ENCODE results near the gene SMARCB1. TPM values are rescaled to one million over a fixed set of nuclear protein-coding genes. Genes with fewer than 3 reads are reported as not detected.
A peak's percentile ranks its signal among the peaks of the same experiment; 100 is the strongest.

Gene SMARCB1
- total RNA-seq, 2 donors from 2014 or later: 51.4 to 70.1 TPM

GRCh38 chr22:23772315-23772648 lies 14.5 kb upstream of the SMARCB1 start:
- H3K27me3 Mint-ChIP-seq: no peaks in the 10 kb centered on the region
- no peak overlapping the region for H3K27ac Mint-ChIP-seq
- H3K36me3 Mint-ChIP-seq (ENCODE audit: low read depth): no peaks in the 10 kb centered on the region
- H3K9me3 Mint-ChIP-seq: no peaks in the 10 kb centered on the region
- H3K4me3 Mint-ChIP-seq: peak overlapping the region; percentile 55
- H3K4me1 Mint-ChIP-seq: no peaks in the 10 kb centered on the region
- ATAC-seq (replicated peaks): no peak

- ATAC-seq (replicated peaks): peak; percentile 60
- no peak within 1 kb of the TSS for H3K27ac Mint-ChIP-seq
- H3K36me3 Mint-ChIP-seq (ENCODE audit: low read depth): no peaks in the 10 kb centered on the region
- H3K4me3 Mint-ChIP-seq: peak within 1 kb of the TSS; percentile 55
- no peaks in the 10 kb centered on the region for H3K27me3 Mint-ChIP-seq
- H3K9me3 Mint-ChIP-seq: no peaks in the 10 kb centered on the region
- no peaks in the 10 kb centered on the region for H3K4me1 Mint-ChIP-seq
Measured at GRCh38 chr22:23772649-23773473, 13.9 kb upstream of the SMARCB1 start, which contains the start of gene MMP11. Gene MMP11, plus strand, starts transcription at chr22:23772849. Its CDS starts 22 bp downstream, at chr22:23772871.

- Mint-ChIP-seq H3K4me1 (no peaks in the 10 kb centered on the region), H3K27ac (no peak overlapping the region), H3K36me3 (ENCODE audit: low read depth) (no peaks in the 10 kb centered on the region), H3K9me3 (no peaks in the 10 kb centered on the region), H3K27me3 (no peaks in the 10 kb centered on the region), H3K4me3 (peak overlapping the region; percentile 25)
- no peak for ATAC-seq (replicated peaks)
Measured at GRCh38 chr22:23773483-23774113, 13.2 kb upstream of the SMARCB1 start.

GRCh38 chr22:23774114-23774921 lies 12.4 kb upstream of the SMARCB1 start:
- H3K27ac Mint-ChIP-seq: no peak overlapping the region
- no peaks in the 10 kb centered on the region for H3K27me3 Mint-ChIP-seq
- H3K36me3 Mint-ChIP-seq (ENCODE audit: low read depth): no peaks in the 10 kb centered on the region
- no peak for ATAC-seq (replicated peaks)
- H3K9me3 Mint-ChIP-seq: no peaks in the 10 kb centered on the region
- no peaks in the 10 kb centered on the region for H3K4me1 Mint-ChIP-seq
- H3K4me3 Mint-ChIP-seq: no peak overlapping the region

GRCh38 chr22:23774922-23775436 lies 11.8 kb upstream of the SMARCB1 start:
- Mint-ChIP-seq H3K4me1 (no peaks in the 10 kb centered on the region), H3K27ac (no peak overlapping the region), H3K27me3 (no peaks in the 10 kb centered on the region), H3K36me3 (ENCODE audit: low read depth) (no peaks in the 10 kb centered on the region), H3K9me3 (no peaks in the 10 kb centered on the region), H3K4me3 (no peak overlapping the region)
- no peak for ATAC-seq (replicated peaks)

- H3K27me3 Mint-ChIP-seq: no peaks in the 10 kb centered on the region
- H3K27ac Mint-ChIP-seq: no peak overlapping the region
- no peak overlapping the region for H3K4me3 Mint-ChIP-seq
- H3K4me1 Mint-ChIP-seq: no peaks in the 10 kb centered on the region
- ATAC-seq (replicated peaks): no peak
- H3K36me3 Mint-ChIP-seq (ENCODE audit: low read depth): no peaks in the 10 kb centered on the region
- no peaks in the 10 kb centered on the region for H3K9me3 Mint-ChIP-seq
Measured at GRCh38 chr22:23775779-23776375, 10.9 kb upstream of the SMARCB1 start.

GRCh38 chr22:23777776-23778576 lies 8.8 kb upstream of the SMARCB1 start:
- ATAC-seq (replicated peaks): no peak
- no peak overlapping the region for H3K4me3 Mint-ChIP-seq
- H3K27me3 Mint-ChIP-seq: no peaks in the 10 kb centered on the region
- H3K27ac Mint-ChIP-seq: no peak overlapping the region
- H3K36me3 Mint-ChIP-seq (ENCODE audit: low read depth): no peaks in the 10 kb centered on the region
- H3K9me3 Mint-ChIP-seq: no peaks in the 10 kb centered on the region
- H3K4me1 Mint-ChIP-seq: no peaks in the 10 kb centered on the region

- H3K27ac Mint-ChIP-seq: no peak overlapping the region
- no peak for ATAC-seq (replicated peaks)
- H3K4me1 Mint-ChIP-seq: no peaks in the 10 kb centered on the region
- H3K27me3 Mint-ChIP-seq: no peaks in the 10 kb centered on the region
- H3K36me3 Mint-ChIP-seq (ENCODE audit: low read depth): no peaks in the 10 kb centered on the region
- no peak overlapping the region for H3K4me3 Mint-ChIP-seq
- H3K9me3 Mint-ChIP-seq: no peaks in the 10 kb centered on the region
Measured at GRCh38 chr22:23778577-23778900, 8.2 kb upstream of the SMARCB1 start.

- Mint-ChIP-seq H3K36me3 (ENCODE audit: low read depth) (no peaks in the 10 kb centered on the region), H3K9me3 (no peaks in the 10 kb centered on the region), H3K4me3 (no peak overlapping the region), H3K27ac (no peak overlapping the region), H3K27me3 (no peaks in the 10 kb centered on the region), H3K4me1 (no peaks in the 10 kb centered on the region)
- ATAC-seq (replicated peaks): no peak
Measured at GRCh38 chr22:23779083-23779482, 7.7 kb upstream of the SMARCB1 start.

GRCh38 chr22:23779731-23780130 lies 7.0 kb upstream of the SMARCB1 start:
- Mint-ChIP-seq H3K4me3 (no peak overlapping the region), H3K27me3 (no peaks in the 10 kb centered on the region), H3K36me3 (ENCODE audit: low read depth) (no peaks in the 10 kb centered on the region), H3K27ac (peak overlapping the region; percentile 51), H3K4me1 (no peaks in the 10 kb centered on the region), H3K9me3 (no peaks in the 10 kb centered on the region)
- ATAC-seq (replicated peaks): no peak

- Mint-ChIP-seq H3K9me3 (no peaks in the 10 kb centered on the region), H3K4me1 (no peaks in the 10 kb centered on the region), H3K27ac (no peak overlapping the region), H3K4me3 (no peak overlapping the region), H3K36me3 (ENCODE audit: low read depth) (no peaks in the 10 kb centered on the region), H3K27me3 (no peaks in the 10 kb centered on the region)
- no peak for ATAC-seq (replicated peaks)
Measured at GRCh38 chr22:23780146-23780748, 6.5 kb upstream of the SMARCB1 start.

- H3K36me3 Mint-ChIP-seq (ENCODE audit: low read depth): no peaks in the 10 kb centered on the region
- H3K9me3 Mint-ChIP-seq: no peaks in the 10 kb centered on the region
- H3K27ac Mint-ChIP-seq: peak overlapping the region; percentile 16
- H3K4me3 Mint-ChIP-seq: no peak overlapping the region
- no peaks in the 10 kb centered on the region for H3K4me1 Mint-ChIP-seq
- no peaks in the 10 kb centered on the region for H3K27me3 Mint-ChIP-seq
- no peak for ATAC-seq (replicated peaks)
Measured at GRCh38 chr22:23781065-23781464, 5.7 kb upstream of the SMARCB1 start.

GRCh38 chr22:23781511-23782183 lies 5.1 kb upstream of the SMARCB1 start:
- H3K4me3 Mint-ChIP-seq: no peak overlapping the region
- no peaks in the 10 kb centered on the region for H3K4me1 Mint-ChIP-seq
- H3K27me3 Mint-ChIP-seq: no peaks in the 10 kb centered on the region
- H3K36me3 Mint-ChIP-seq (ENCODE audit: low read depth): no peaks in the 10 kb centered on the region
- ATAC-seq (replicated peaks): no peak
- H3K27ac Mint-ChIP-seq: peak overlapping the region; percentile 16
- no peaks in the 10 kb centered on the region for H3K9me3 Mint-ChIP-seq

Data from activated T-helper 17 cell treated with anti-CD3 and anti-CD28 coated beads, Interleukin-2, amount 50 U/mL, for 72 hours (primary cell).